B cell (primary cell): ENCODE data around the gene FBF1. TPM values are rescaled to one million over a fixed set of nuclear protein-coding genes. Genes with fewer than 3 reads are reported as not detected.
A peak's percentile ranks its signal among the peaks of the same experiment; 100 is the strongest.

ENCODE experiments used
- ATAC-seq: fragments of 200-7000 bp; cut with Tn5 transposase; one replicate; pipeline ENCODE4 v1.10.0; 2021; ENCODE audit warnings: low read depth, mild to moderate bottlenecking, moderate number of reproducible peaks, moderate library complexity
- CTCF ChIA-PET: fragments of 350-600 bp; sonication (Branson Sonifier 250); formaldehyde crosslinking; loops from one replicate; lab custom pipeline; 2021; ENCODE audit warnings: antibody characterized with exemption, inconsistent platforms; lab: Charles Lee
- POLR2A ChIA-PET: fragments of 350-600 bp; sonication (Branson Sonifier 250); formaldehyde crosslinking; loops from one replicate; lab custom pipeline; 2021; ENCODE audit warnings: antibody characterized with exemption; lab: Charles Lee
- DNase-seq: peaks from one replicate; pipeline ENCODE4 v3.0.0; 2013
- H2AFZ ChIP-seq: 2 replicates; pipeline ENCODE4 v1.6.1; 2012; ENCODE audit warnings: mild to moderate bottlenecking, low read depth, low read length; ENCODE audit not compliant: insufficient read depth, poor library complexity, severe bottlenecking
- H3K27ac ChIP-seq, 2 donors: 1 replicate in 1 of 2; 2 replicates in 1 of 2; pipeline ENCODE4 v1.5.1; 2012 to 2013; ENCODE audit warnings: low read length in 2 of 2, mild to moderate bottlenecking in 2 of 2, moderate library complexity in 1 of 2
- H3K27me3 ChIP-seq, 4 experiments: fragments of 200-600 bp in 1 of 4; sonication (generic) in 1 of 4; replicated peaks in 1 of 4; 1 replicate in 2 of 4; 2 replicates in 2 of 4; pipeline versions ENCODE4 v1.6.1 to v1.7.0; 2013 to 2016; ENCODE audit warnings: low read length in 3 of 4, mild to moderate bottlenecking in 2 of 4, mixed read lengths in 1 of 4, moderate library complexity in 1 of 4; ENCODE audit not compliant: insufficient read depth in 4 of 4, control insufficient read depth in 3 of 4; ENCODE audit errors: control extremely low read depth in 1 of 4
- H3K36me3 ChIP-seq, 2 experiments: replicated peaks in 1 of 2; 1 replicate in 1 of 2; 2 replicates in 1 of 2; pipeline versions ENCODE4 v1.6.1 to v1.7.1; 2013; ENCODE audit warnings: low read length in 1 of 2; ENCODE audit not compliant: insufficient read depth in 2 of 2, control insufficient read depth in 1 of 2; ENCODE audit errors: control extremely low read depth in 1 of 2, extremely low read depth in 1 of 2
- H3K4me1 ChIP-seq, 2 donors: fragments of 200-600 bp in 1 of 2; sonication (generic) in 1 of 2; 1 replicate in 1 of 2; 2 replicates in 1 of 2; pipeline versions ENCODE4 v1.5.1 to v1.6.1; 2013 to 2017; ENCODE audit warnings: low read length in 2 of 2; ENCODE audit not compliant: control insufficient read depth in 2 of 2, insufficient read depth in 2 of 2
- H3K4me2 ChIP-seq: replicated peaks from 2 replicates; pipeline ENCODE3; 2012; ENCODE audit warnings: mild to moderate bottlenecking, low read depth, low read length; ENCODE audit not compliant: poor library complexity, severe bottlenecking
- H3K4me3 ChIP-seq, 5 experiments: fragments of 200-600 bp in 1 of 5; sonication (generic) in 1 of 5; 1 replicate in 3 of 5; 2 replicates in 2 of 5; pipeline versions ENCODE4 v1.5.1 to v1.7.0; 2011 to 2016; ENCODE audit warnings: low read length in 4 of 5, mild to moderate bottlenecking in 4 of 5, low read depth in 2 of 5, control low read depth in 1 of 5, moderate library complexity in 1 of 5; ENCODE audit not compliant: insufficient read depth in 1 of 5; ENCODE audit errors: control extremely low read depth in 1 of 5, extremely low read depth in 1 of 5
- H3K79me2 ChIP-seq: fragments of 200-600 bp; sonication (generic); one replicate; pipeline ENCODE4 v1.6.0; 2016; ENCODE audit warnings: low read length; ENCODE audit not compliant: control insufficient read depth, insufficient read depth
- H3K9ac ChIP-seq: fragments of 200-600 bp; sonication (generic); 2 replicates; pipeline ENCODE4 v1.6.1; 2017; ENCODE audit warnings: mild to moderate bottlenecking, low read length, moderate library complexity
- H3K9me3 ChIP-seq, 3 donors: one replicate each; pipeline versions ENCODE4 v1.6.1 to v1.7.1; 2013; ENCODE audit warnings: low read length in 2 of 3; ENCODE audit not compliant: control insufficient read depth in 2 of 3, insufficient read depth in 1 of 3; ENCODE audit errors: control extremely low read depth in 1 of 3
- H4K20me1 ChIP-seq: 2 replicates; pipeline ENCODE4 v1.6.0; 2012; ENCODE audit warnings: mild to moderate bottlenecking, low read length; ENCODE audit not compliant: insufficient read depth, control insufficient read depth, poor library complexity, severe bottlenecking
- H3K27ac Mint-ChIP-seq: one replicate; pipeline ENCODE4 v1.8.0; 2021; ENCODE audit warnings: mixed read lengths
- H3K27me3 Mint-ChIP-seq: one replicate; pipeline ENCODE4 v1.8.0; 2021; ENCODE audit warnings: mixed read lengths
- H3K4me1 Mint-ChIP-seq: one replicate; pipeline ENCODE4 v1.8.0; 2021; ENCODE audit warnings: mixed read lengths
- H3K4me3 Mint-ChIP-seq: one replicate; pipeline ENCODE4 v1.8.0; 2021; ENCODE audit warnings: mixed read lengths
- H3K9me3 Mint-ChIP-seq: one replicate; pipeline ENCODE4 v1.8.0; 2022; ENCODE audit warnings: mixed read lengths; ENCODE audit not compliant: insufficient read depth
- EZH2 ChIP-seq: IDR thresholded peaks from 2 replicates; pipeline ENCODE4 v1.6.1; 2012; ENCODE audit warnings: borderline replicate concordance, low read depth, mild to moderate bottlenecking, moderate library complexity, low read length; ENCODE audit not compliant: insufficient read depth, poor library complexity, severe bottlenecking
- WGBS: methylation state at CpG from one replicate; pipeline ENCODE4 v1.1.5; 2013; ENCODE audit warnings: missing lambda C conversion rate; ENCODE audit not compliant: insufficient coverage; 5-methylcytosine and 5-hydroxymethylcytosine counted together
- intact Hi-C: fragments of 100-400 bp; cut with micrococcal nuclease; formaldehyde crosslinking; loops from one replicate; pipeline ENCODE4 v1.10.0; 2022
- polyA plus RNA-seq: library from polyadenylated mRNA; depleted of rRNA; stranded (reverse); fragments of >200 nt; gene quantifications from 2 replicates; pipeline ENCODE4 v1.2.3, GENCODE V29; 2012
- total RNA-seq, 2 donors: library from RNA; stranded (reverse); fragments of 120-200 nt in 1 of 2; gene quantifications; 1 replicate in 1 of 2; 2 replicates in 1 of 2; pipeline versions ENCODE4 v1.2.3 to v1.2.4, GENCODE V29; 2013 to 2022

The FBF1 gene
- total and polyA plus RNA-seq, 2 donors (not counting 1 experiment from before 2014, with no cell fraction given): 21.6 to 31.5 TPM

DNA sequence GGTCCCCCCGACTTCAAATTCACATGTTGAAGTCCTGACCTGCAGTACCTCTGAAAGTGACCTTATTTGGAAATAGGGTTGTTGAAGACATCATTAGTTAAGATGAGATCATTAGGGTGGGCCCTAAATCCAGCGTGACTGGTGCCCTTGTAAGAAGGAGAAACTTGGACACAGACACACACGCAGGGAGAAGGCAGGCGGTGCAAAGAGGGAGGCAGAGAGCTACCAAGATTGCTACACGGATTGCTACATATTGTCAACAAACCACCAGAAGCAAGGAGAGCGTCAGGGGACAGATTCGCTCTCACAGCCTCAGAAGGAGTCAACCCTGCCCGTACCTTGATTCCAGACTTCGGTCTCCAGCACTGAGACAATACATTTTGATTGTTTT is 78.9 kb downstream of the FBF1 start:
- Mint-ChIP-seq H3K9me3 (no peaks in the 10 kb centered on the region), H3K27me3 (no peaks in the 10 kb centered on the region), H3K4me1 (peaks cover 40% of the 10 kb centered on the region), H3K4me3 (no peak overlapping the region), H3K27ac (peak overlapping the region; percentile 82)
- Histone ChIP-seq H3K4me3 (no peak overlapping the region), H3K4me2 (no peak overlapping the region), H2AFZ (no peak overlapping the region), H3K27ac (no peak overlapping the region), H3K36me3 (no peaks in the 10 kb centered on the region), H3K27me3 (no peaks in the 10 kb centered on the region), H3K9ac (no peak overlapping the region), H4K20me1 (no peaks in the 10 kb centered on the region), H3K79me2 (no peaks in the 10 kb centered on the region), H3K9me3 (no peaks in the 10 kb centered on the region), H3K4me1 (peaks cover 33 to 47% of the 10 kb centered on the region in 2 donors)
- ChIA-PET CTCF (interaction anchor here (0.7 to 5.4 kb wide), 12 partner anchors 10 to 106 kb away, joined by 3 to 50 read pairs (median 4); partner anchors contain the start of genes TRIM47, TRIM65 and UNC13D), POLR2A (interaction anchor here (1.9 kb wide), 1 partner anchor 14 kb away, joined by 6 read pairs; no protein-coding TSS in a partner anchor)
- DNase-seq (no peak), ATAC-seq (no peak)
- WGBS: 95% methylated on average over 6 of the region's 9 CpGs
- intact Hi-C loops: no loop called here
- TF ChIP-seq EZH2: no peak

Other genes starting within 250 kb of the FBF1 start
- 0.81 and 1.1 TPM in 2 replicates for gene ITGB4, start 219.6 kb downstream of the FBF1 start, total RNA-seq
- 0.12 and 0.27 TPM in 2 replicates for gene ITGB4, start 219.6 kb downstream of the FBF1 start, polyA plus RNA-seq
- 29.8 and 33.9 TPM in 2 replicates for gene GALK1, start 175.8 kb downstream of the FBF1 start, total RNA-seq
- 25.7 and 37.4 TPM in 2 replicates for gene GALK1, start 175.8 kb downstream of the FBF1 start, polyA plus RNA-seq
- gene UNK, start 156.2 kb downstream of the FBF1 start, total RNA-seq: 70.3 and 82.3 TPM in 2 replicates
- gene UNK, start 156.2 kb downstream of the FBF1 start, polyA plus RNA-seq: 35.5 and 41.4 TPM in 2 replicates
- 107 and 114 TPM in 2 replicates for gene UNC13D, start 96.6 kb downstream of the FBF1 start, total RNA-seq
- 78.2 and 101 TPM in 2 replicates for gene UNC13D, start 96.6 kb downstream of the FBF1 start, polyA plus RNA-seq
- gene WBP2, start 85.7 kb downstream of the FBF1 start, total RNA-seq: 132 and 140 TPM in 2 replicates
- gene WBP2, start 85.7 kb downstream of the FBF1 start, polyA plus RNA-seq: 82.0 and 88.6 TPM in 2 replicates
- gene TRIM47, start 62.5 kb downstream of the FBF1 start, total RNA-seq: 5.3 and 6.4 TPM in 2 replicates
- 2.3 and 8.3 TPM in 2 replicates for gene TRIM47, start 62.5 kb downstream of the FBF1 start, polyA plus RNA-seq
- 39.2 and 40.7 TPM in 2 replicates for gene TRIM65, start 44.1 kb downstream of the FBF1 start, total RNA-seq
- 16.8 and 18.0 TPM in 2 replicates for gene TRIM65, start 44.1 kb downstream of the FBF1 start, polyA plus RNA-seq
- gene MRPL38, start 36.2 kb downstream of the FBF1 start, total RNA-seq: 127 and 139 TPM in 2 replicates
- 100 and 126 TPM in 2 replicates for gene MRPL38, start 36.2 kb downstream of the FBF1 start, polyA plus RNA-seq
- gene ACOX1, start 38.1 kb upstream of the FBF1 start, total RNA-seq: 31.2 and 38.8 TPM in 2 replicates
- 6.6 and 7.3 TPM in 2 replicates for gene ACOX1, start 38.1 kb upstream of the FBF1 start, polyA plus RNA-seq
- gene TEN1, start 38.2 kb upstream of the FBF1 start, total RNA-seq: 19.8 and 25.5 TPM in 2 replicates
- 25.2 and 34.5 TPM in 2 replicates for gene TEN1, start 38.2 kb upstream of the FBF1 start, polyA plus RNA-seq
- 13.2 and 15.0 TPM in 2 replicates for gene CDK3, start 59.8 kb upstream of the FBF1 start, total RNA-seq
- gene CDK3, start 59.8 kb upstream of the FBF1 start, polyA plus RNA-seq: 20.5 and 21.4 TPM in 2 replicates
- not detected in 2 replicates for gene EVPL, start 86.3 kb upstream of the FBF1 start, total RNA-seq
- not detected in 2 replicates for gene EVPL, start 86.3 kb upstream of the FBF1 start, polyA plus RNA-seq
- 75.4 and 82.3 TPM in 2 replicates for gene SRP68, start 131.5 kb upstream of the FBF1 start, total RNA-seq
- 29.6 and 36.3 TPM in 2 replicates for gene SRP68, start 131.5 kb upstream of the FBF1 start, polyA plus RNA-seq
- 0.42 TPM in 1 of 2 replicates, not detected in the other for gene GALR2, start 133.7 kb upstream of the FBF1 start, total RNA-seq
- gene GALR2, start 133.7 kb upstream of the FBF1 start, polyA plus RNA-seq: 1.2 and 2.0 TPM in 2 replicates
- gene ZACN, start 138.1 kb upstream of the FBF1 start, total RNA-seq: 0.37 and 0.53 TPM in 2 replicates
- gene ZACN, start 138.1 kb upstream of the FBF1 start, polyA plus RNA-seq: 0.35 and 0.45 TPM in 2 replicates
- 191 and 194 TPM in 2 replicates for gene EXOC7, start 162.7 kb upstream of the FBF1 start, total RNA-seq
- gene EXOC7, start 162.7 kb upstream of the FBF1 start, polyA plus RNA-seq: 96.1 and 105 TPM in 2 replicates
- gene FOXJ1, start 200.2 kb upstream of the FBF1 start, total RNA-seq: 0.12 and 0.20 TPM in 2 replicates
- gene FOXJ1, start 200.2 kb upstream of the FBF1 start, polyA plus RNA-seq: 0.53 and 1.0 TPM in 2 replicates